HepG2 (cell line): Measurements from ENCODE around the gene GDF7. TPM values are rescaled to one million over a fixed set of nuclear protein-coding genes. Genes with fewer than 3 reads are reported as not detected.

Experiments used
- BATF2 ChIP-seq: sonication (generic); formaldehyde crosslinking; IDR thresholded peaks from 2 replicates; pipeline ENCODE4 v1.8.0; 2022; ENCODE audit warnings: mild to moderate bottlenecking, missing genetic modification reagents, moderate library complexity
- FIP1L1 ChIP-seq: fragments of 200-400 bp; formaldehyde crosslinking; IDR thresholded peaks from 2 replicates; pipeline ENCODE4 v1.6.1; 2018; ENCODE audit warnings: low read depth, mild to moderate bottlenecking, low read length, moderate library complexity, borderline replicate concordance; ENCODE audit not compliant: insufficient read depth
- KDM1A ChIP-seq: IDR thresholded peaks from 2 replicates; pipeline ENCODE4 v1.6.1; 2016; ENCODE audit warnings: missing compliant biosample characterization
- KIAA2018 ChIP-seq: sonication (generic); formaldehyde crosslinking; IDR thresholded peaks from 2 replicates; pipeline ENCODE4 v1.5.0; 2020; ENCODE audit warnings: mild to moderate bottlenecking, missing genetic modification reagents, borderline replicate concordance
- NR1H2 ChIP-seq: sonication (generic); formaldehyde crosslinking; IDR thresholded peaks from 2 replicates; pipeline ENCODE4 v1.8.1; 2022; ENCODE audit warnings: low read depth, missing genetic modification reagents, borderline replicate concordance
- NR3C1 ChIP-seq: sonication (generic); formaldehyde crosslinking; IDR thresholded peaks from 2 replicates; pipeline ENCODE4 v1.4.0; 2020; ENCODE audit warnings: missing genetic modification reagents
- PPARG ChIP-seq: conservative IDR thresholded peaks from 2 replicates; pipeline ENCODE4 v1.6.1; 2016; ENCODE audit warnings: missing biosample characterization, missing genetic modification reagents
- SPEN ChIP-seq: sonication (generic); formaldehyde crosslinking; IDR thresholded peaks from 2 replicates; pipeline ENCODE4 v1.5.1; 2020; ENCODE audit warnings: low read depth, mild to moderate bottlenecking, missing genetic modification reagents
- ZBTB1 ChIP-seq: sonication (generic); formaldehyde crosslinking; IDR thresholded peaks from 2 replicates; pipeline ENCODE4 v1.4.0; 2020; ENCODE audit warnings: missing genetic modification reagents, borderline replicate concordance
- ZNF362 ChIP-seq: sonication (generic); formaldehyde crosslinking; IDR thresholded peaks from 2 replicates; pipeline ENCODE4 v1.4.0; 2020; ENCODE audit warnings: missing genetic modification reagents, mild to moderate bottlenecking, borderline replicate concordance
- ZNF432 ChIP-seq: sonication (generic); formaldehyde crosslinking; IDR thresholded peaks from 2 replicates; pipeline ENCODE4 v1.5.0; 2020; ENCODE audit warnings: missing genetic modification reagents, mild to moderate bottlenecking, borderline replicate concordance
- ZNF44 ChIP-seq: sonication (generic); formaldehyde crosslinking; IDR thresholded peaks from 2 replicates; pipeline ENCODE4 v1.5.1; 2020; ENCODE audit warnings: mild to moderate bottlenecking, missing genetic modification reagents
- ZNF710 ChIP-seq: sonication (generic); formaldehyde crosslinking; IDR thresholded peaks from 2 replicates; pipeline ENCODE4 v1.5.0; 2020; ENCODE audit warnings: mild to moderate bottlenecking, missing genetic modification reagents, borderline replicate concordance
- ZNF83 ChIP-seq: sonication (generic); formaldehyde crosslinking; IDR thresholded peaks from 2 replicates; pipeline ENCODE4 v1.4.0; 2020; ENCODE audit warnings: missing genetic modification reagents, mild to moderate bottlenecking, borderline replicate concordance
- polyA plus RNA-seq, 8 experiments: library from polyadenylated mRNA; depleted of rRNA in 3 of 8; stranded (reverse) in 7 of 8; unstranded in 1 of 8; fragments of >200 nt; fragmentation: Illumina TruSeq in 4 of 8; extraction: Trizol in 4 of 8; gene quantifications; 2 replicates each; pipeline versions ENCODE4 v1.2.1 to v1.2.3, GENCODE V29; 2011 to 2016; ENCODE audit warnings: low read depth in 4 of 8, missing spikeins in 1 of 8, mixed read lengths in 1 of 8; ENCODE audit not compliant: insufficient read depth in 1 of 8
- total RNA-seq, 5 experiments: library from RNA; depleted of rRNA; stranded (reverse); fragments of >200 nt; fragmentation: Illumina TruSeq; extraction: Trizol; gene quantifications; 2 replicates each; pipeline ENCODE4 v1.2.3, GENCODE V29; 2016; ENCODE audit warnings: low read depth in 1 of 5

Gene GDF7
- total and polyA plus RNA-seq, 2 of the 13 experiments (the other 11 are each of a cell fraction or from before 2014, with no cell fraction given): 1.6 to 15.0 TPM

- TF ChIP-seq SPEN (CRISPR knock-in tag) (peak; percentile 47; the same call in 1 of the 2 replicates), PPARG (0 out of 2 replicates have a peak, but pooled peaks have one; percentile 42), KIAA2018 (CRISPR knock-in tag) (no peak), ZNF83 (CRISPR knock-in tag) (0 out of 2 replicates have a peak, but pooled peaks have one; percentile 66), FIP1L1 (no peak), ZNF362 (no peak), NR1H2 (CRISPR knock-in tag) (no peak), ZNF710 (CRISPR knock-in tag) (peak; percentile 48; the same call in 1 of the 2 replicates), ZBTB1 (CRISPR knock-in tag) (no peak), NR3C1 (CRISPR knock-in tag) (no peak), BATF2 (no peak), ZNF432 (no peak), ZNF44 (CRISPR knock-in tag) (no peak), KDM1A (CRISPR knock-in tag) (no peak)
Observed at GRCh38 chr2:20642055-20642971, 24.6 kb upstream of the GDF7 start (continued).
